ENCODE results near the gene SPTBN1. TPM values are rescaled to one million over a fixed set of nuclear protein-coding genes. Genes with fewer than 3 reads are reported as not detected.

The SPTBN1 gene
- total RNA-seq, 1 donor from 2014 or later, result 813 TPM

GRCh38 chr2:54714996-54715395 lies 258.9 kb downstream of the SPTBN1 start:
- Histone ChIP-seq H3K9me3 (no peaks in the 10 kb centered on the region), H3K36me3 (no peaks in the 10 kb centered on the region), H3K4me3 (no peak overlapping the region), H3K27me3 (no peaks in the 10 kb centered on the region), H3K27ac (no peak overlapping the region), H3K4me1 (no peaks in the 10 kb centered on the region)
- ATAC-seq (no peak), DNase-seq (no peak)
- intact Hi-C loops (cut with DNase I), result no loop called here
- no peak for TF ChIP-seq CTCF (IDR thresholded peaks at IDR 0.05)

- TF ChIP-seq CTCF (IDR thresholded peaks at IDR 0.05), result no peak
- no peaks in the 10 kb centered on the region for H3K27me3 ChIP-seq
- H3K4me3 ChIP-seq, result no peak overlapping the region
- no peaks in the 10 kb centered on the region for H3K36me3 ChIP-seq
- no peak for ATAC-seq
- intact Hi-C loops (cut with DNase I), result no loop called here
- no peak for DNase-seq
- H3K4me1 ChIP-seq, result no peaks in the 10 kb centered on the region
- no peaks in the 10 kb centered on the region for H3K9me3 ChIP-seq
- no peak overlapping the region for H3K27ac ChIP-seq
These were observed 260.2 kb downstream of the SPTBN1 start for GRCh38 chr2:54716375-54716774.

- no peaks in the 10 kb centered on the region for H3K36me3 ChIP-seq
- no peak for ATAC-seq
- H3K4me1 ChIP-seq, result peaks cover 14% of the 10 kb centered on the region
- H3K9me3 ChIP-seq, result no peaks in the 10 kb centered on the region
- no peak overlapping the region for H3K4me3 ChIP-seq
- peaks cover 6% of the 10 kb centered on the region for H3K27me3 ChIP-seq
- intact Hi-C loops (cut with DNase I), result no loop called here
- TF ChIP-seq CTCF (IDR thresholded peaks at IDR 0.05), result no peak
- no peak overlapping the region for H3K27ac ChIP-seq
- no peak for DNase-seq
These were observed 264.4 kb downstream of the SPTBN1 start for GRCh38 chr2:54720563-54720962.

Other genes with a start within 250 kb of the SPTBN1 start
- not detected for gene TSPYL6, start 200.1 kb upstream of the SPTBN1 start, total RNA-seq

All from upper lobe of right lung (tissue), 1 donor.